H1 (cell line): ENCODE measurements around the gene PRDX5. TPM values are rescaled to one million over a fixed set of nuclear protein-coding genes. Genes with fewer than 3 reads are reported as not detected.

Source experiments
- CTCF ChIA-PET: fragments of 300-600 bp; sonication (Branson Sonifier 250); formaldehyde crosslinking; loops from one replicate; lab custom pipeline; 2021; ENCODE audit not compliant: partially characterized antibody; lab: Charles Lee
- POLR2A ChIA-PET: fragments of 300-600 bp; sonication (Branson Sonifier 250); formaldehyde crosslinking; loops from one replicate; lab custom pipeline; 2021; ENCODE audit warnings: inconsistent platforms; ENCODE audit not compliant: partially characterized antibody; lab: Charles Lee
- DNase-seq, 2 experiments: peaks; one replicate each; pipeline versions ENCODE4 v3.0.0 to v3.0.0-alpha.2; 2010 to 2022; ENCODE audit warnings: low spot score in 2 of 2, low read depth in 1 of 2, mixed read lengths in 1 of 2
- FAIRE-seq: peaks from 2 replicates; lab custom pipeline; 2011; peaks lifted over from hg19 to GRCh38; lab: Jason Lieb, UNC
- H2AFZ ChIP-seq: 2 replicates; pipeline ENCODE4 v1.8.1; 2012; ENCODE audit warnings: low read length, inconsistent platforms
- H2AK5ac ChIP-seq: 2 replicates; pipeline ENCODE4 v1.6.1; 2013; ENCODE audit warnings: low read depth, low read length
- H2BK120ac ChIP-seq: replicated peaks from 2 replicates; pipeline ENCODE3; 2013; ENCODE audit warnings: low read depth, low read length, inconsistent platforms
- H2BK12ac ChIP-seq: 2 replicates; pipeline ENCODE4 v1.6.1; 2013; ENCODE audit warnings: low read depth, low read length
- H2BK15ac ChIP-seq: 2 replicates; pipeline ENCODE4 v1.6.1; 2013; ENCODE audit warnings: low read length
- H2BK20ac ChIP-seq: 2 replicates; pipeline ENCODE4 v1.6.1; 2013; ENCODE audit warnings: low read length
- H2BK5ac ChIP-seq: 2 replicates; pipeline ENCODE4 v1.6.1; 2013; ENCODE audit warnings: low read depth, low read length
- H3K14ac ChIP-seq: 2 replicates; pipeline ENCODE4 v1.6.1; 2013; ENCODE audit warnings: inconsistent platforms; ENCODE audit not compliant: insufficient read length
- H3K18ac ChIP-seq: 2 replicates; pipeline ENCODE4 v1.6.1; 2013; ENCODE audit warnings: low read length; ENCODE audit errors: extremely low read depth
- H3K23ac ChIP-seq: 2 replicates; pipeline ENCODE4 v1.6.1; 2013; ENCODE audit warnings: inconsistent platforms; ENCODE audit not compliant: insufficient read length
- H3K23me2 ChIP-seq: 2 replicates; pipeline ENCODE4 v1.6.1; 2013; ENCODE audit warnings: low read depth, low read length
- H3K27ac ChIP-seq: 2 replicates; pipeline ENCODE4 v1.6.1; 2011; ENCODE audit warnings: low read depth, low read length, inconsistent platforms
- H3K27me3 ChIP-seq, 4 experiments: replicated peaks in 1 of 4; 1 replicate in 1 of 4; 2 replicates in 3 of 4; pipeline versions ENCODE4 v1.6.1 to v1.8.1; 2011 to 2013; ENCODE audit warnings: low read length in 3 of 4, mild to moderate bottlenecking in 3 of 4, inconsistent platforms in 2 of 4, mixed read lengths in 2 of 4, moderate library complexity in 1 of 4; ENCODE audit not compliant: control insufficient read depth in 3 of 4, insufficient read depth in 3 of 4; ENCODE audit errors: extremely low read depth in 1 of 4
- H3K36me3 ChIP-seq, 4 experiments: 2 replicates each; pipeline versions ENCODE4 v1.6.1 to v1.8.1; 2011 to 2013; ENCODE audit warnings: mild to moderate bottlenecking in 4 of 4, low read length in 3 of 4, moderate library complexity in 2 of 4, control low read depth in 1 of 4, inconsistent platforms in 1 of 4; ENCODE audit not compliant: insufficient read depth in 4 of 4, control insufficient read depth in 2 of 4
- H3K4ac ChIP-seq: replicated peaks from 2 replicates; pipeline ENCODE3; 2013; ENCODE audit warnings: low read length, low read depth, mixed read lengths, inconsistent platforms; ENCODE audit not compliant: insufficient read length
- H3K4me1 ChIP-seq, 4 experiments: replicated peaks in 1 of 4; 1 replicate in 1 of 4; 2 replicates in 3 of 4; pipeline versions ENCODE4 v1.6.1 to v1.8.1; 2011 to 2013; ENCODE audit warnings: low read length in 3 of 4, inconsistent platforms in 2 of 4, mixed read lengths in 1 of 4; ENCODE audit not compliant: insufficient read depth in 4 of 4, control insufficient read depth in 3 of 4
- H3K4me2 ChIP-seq, 2 experiments: 2 replicates each; pipeline versions ENCODE4 v1.6.1 to v1.8.1; 2011 to 2013; ENCODE audit warnings: low read depth in 2 of 2, low read length in 2 of 2, control low read depth in 1 of 2, inconsistent platforms in 1 of 2, mild to moderate bottlenecking in 1 of 2; ENCODE audit not compliant: insufficient read depth in 1 of 2
- H3K4me3 ChIP-seq, 4 experiments: fragments of 200-600, 300-600 bp in 1 of 4; sonication (generic), shearing (Covaris generic), sonication (Bioruptor Twin) in 1 of 4; 2 replicates each; pipeline versions ENCODE4 v1.5.1 to v1.8.1; 2011 to 2016; ENCODE audit warnings: low read length in 4 of 4, low read depth in 3 of 4, control low read depth in 2 of 4, inconsistent platforms in 2 of 4, mild to moderate bottlenecking in 2 of 4, mixed read lengths in 1 of 4, moderate library complexity in 1 of 4; ENCODE audit not compliant: insufficient read depth in 2 of 4; ENCODE audit errors: extremely low read depth in 1 of 4
- H3K56ac ChIP-seq: replicated peaks from 2 replicates; pipeline ENCODE3; 2013; ENCODE audit warnings: low read depth, mild to moderate bottlenecking, mixed read lengths, low read length, inconsistent platforms; ENCODE audit not compliant: insufficient read length
- H3K79me1 ChIP-seq: 2 replicates; pipeline ENCODE4 v1.6.1; 2013; ENCODE audit warnings: low read depth, low read length, control low read depth
- H3K79me2 ChIP-seq, 2 experiments: 2 replicates each; pipeline versions ENCODE4 v1.6.1 to v1.8.1; 2012 to 2013; ENCODE audit warnings: low read length in 2 of 2, mild to moderate bottlenecking in 2 of 2, inconsistent platforms in 1 of 2; ENCODE audit not compliant: insufficient read depth in 2 of 2, control insufficient read depth in 1 of 2
- H3K9ac ChIP-seq, 4 experiments: replicated peaks in 1 of 4; 1 replicate in 1 of 4; 2 replicates in 3 of 4; pipeline versions ENCODE4 v1.6.1 to v1.8.1; 2011 to 2013; ENCODE audit warnings: low read depth in 3 of 4, low read length in 3 of 4, control low read depth in 2 of 4, mild to moderate bottlenecking in 2 of 4, moderate library complexity in 2 of 4, inconsistent platforms in 1 of 4; ENCODE audit errors: extremely low read depth in 1 of 4
- H3K9me3 ChIP-seq, 2 experiments: 2 replicates each; pipeline versions ENCODE4 v1.6.1 to v1.8.1; 2012 to 2013; ENCODE audit warnings: mild to moderate bottlenecking in 2 of 2, moderate library complexity in 2 of 2, control low read depth in 1 of 2, inconsistent platforms in 1 of 2, low read depth in 1 of 2, low read length in 1 of 2, mixed read lengths in 1 of 2; ENCODE audit not compliant: insufficient read depth in 2 of 2
- H4K20me1 ChIP-seq, 2 experiments: replicated peaks in 1 of 2; 2 replicates each; pipeline versions ENCODE3 to v1.8.1; 2011 to 2013; ENCODE audit warnings: inconsistent platforms in 2 of 2, low read length in 2 of 2, mild to moderate bottlenecking in 1 of 2; ENCODE audit not compliant: insufficient read depth in 2 of 2, control insufficient read depth in 1 of 2
- H4K5ac ChIP-seq: 2 replicates; pipeline ENCODE4 v1.6.1; 2013; ENCODE audit warnings: low read length, low read depth, mixed read lengths, inconsistent platforms; ENCODE audit not compliant: insufficient read length
- H4K8ac ChIP-seq: 2 replicates; pipeline ENCODE4 v1.8.0; 2013; ENCODE audit warnings: mild to moderate bottlenecking, moderate library complexity, low read length, inconsistent platforms; ENCODE audit not compliant: insufficient read depth; ENCODE audit errors: extremely low read depth
- H4K91ac ChIP-seq: replicated peaks from 2 replicates; pipeline ENCODE3; 2013; ENCODE audit warnings: low read length, mixed read lengths, inconsistent platforms; ENCODE audit not compliant: insufficient read length
- ATF2 ChIP-seq: IDR thresholded peaks from 2 replicates; pipeline ENCODE4 v1.6.1; 2012; ENCODE audit warnings: low read length, inconsistent platforms
- CEBPB ChIP-seq: IDR thresholded peaks from 2 replicates; pipeline ENCODE4 v1.6.1; 2012; ENCODE audit warnings: low read depth, low read length
- CHD1 ChIP-seq: IDR thresholded peaks from 2 replicates; pipeline ENCODE4 v1.6.1; 2012; ENCODE audit warnings: low read depth, low read length, improper control_type of control experiment
- CHD2 ChIP-seq: IDR thresholded peaks from 2 replicates; pipeline ENCODE4 v1.6.1; 2012; ENCODE audit warnings: low read length, improper control_type of control experiment
- GTF2F1 ChIP-seq: IDR thresholded peaks from 2 replicates; pipeline ENCODE4 v1.6.1; 2012; ENCODE audit warnings: low read depth, low read length, improper control_type of control experiment, borderline replicate concordance
- JUN ChIP-seq: IDR thresholded peaks from 2 replicates; pipeline ENCODE4 v1.6.1; 2011; ENCODE audit warnings: low read depth, mild to moderate bottlenecking, improper control_type of control experiment, low read length
- KDM4A ChIP-seq: IDR thresholded peaks from one replicate; pipeline ENCODE4 v1.7.1; 2012; ENCODE audit warnings: low read depth, mild to moderate bottlenecking, moderate library complexity, low read length, inconsistent platforms; ENCODE audit not compliant: severe bottlenecking
- RFX5 ChIP-seq: IDR thresholded peaks from 2 replicates; pipeline ENCODE4 v1.6.1; 2011; ENCODE audit warnings: low read depth, low read length, improper control_type of control experiment, borderline replicate concordance
- RXRA ChIP-seq: IDR thresholded peaks from 2 replicates; pipeline ENCODE4 v1.6.1; 2011; ENCODE audit warnings: low read depth, mild to moderate bottlenecking, low read length, moderate library complexity; ENCODE audit not compliant: insufficient read depth
- SIRT6 ChIP-seq: IDR thresholded peaks from one replicate; pipeline ENCODE4 v1.7.1; 2012; ENCODE audit warnings: low read length, inconsistent platforms
- SP1 ChIP-seq: IDR thresholded peaks from 2 replicates; pipeline ENCODE4 v1.6.1; 2011; ENCODE audit warnings: low read depth, low read length
- SUZ12 ChIP-seq: fragments of 200-600 bp; sonication (generic); IDR thresholded peaks from 2 replicates; pipeline ENCODE4 v1.6.1; 2012; ENCODE audit warnings: mild to moderate bottlenecking, inconsistent platforms, low read length, moderate library complexity, mixed read lengths
- TBP ChIP-seq: IDR thresholded peaks from 2 replicates; pipeline ENCODE4 v1.6.1; 2011; ENCODE audit warnings: low read depth, low read length, improper control_type of control experiment
- ZNF274 ChIP-seq: IDR thresholded peaks from 2 replicates; pipeline ENCODE4 v1.7.0; 2012; ENCODE audit warnings: low read length, borderline replicate concordance; ENCODE audit errors: extremely low read depth
- WGBS, 2 experiments: shearing (Covaris generic) in 1 of 2; methylation state at CpG; one replicate each; pipeline versions ENCODE4 v1.1.6 to v1.1.7; 2013 to 2015; ENCODE audit warnings: low lambda C conversion rate in 2 of 2, mixed read lengths in 2 of 2, inconsistent platforms in 1 of 2, low coverage in 1 of 2, missing lambda C conversion rate in 1 of 2; ENCODE audit not compliant: insufficient replicate concordance in 2 of 2, insufficient coverage in 1 of 2, insufficient read length in 1 of 2; ENCODE audit errors: extremely low coverage in 1 of 2, missing lambda C conversion rate in 1 of 2; 5-methylcytosine and 5-hydroxymethylcytosine counted together
- polyA plus RNA-seq, 7 experiments: library from polyadenylated mRNA; depleted of rRNA in 3 of 7; stranded (reverse) in 5 of 7; unstranded in 2 of 7; fragments of >200 nt in 5 of 7; fragments of 200-250 nt in 2 of 7; gene quantifications; 1 replicate in 5 of 7; 2 replicates in 1 of 7; 4 replicates in 1 of 7; pipeline versions ENCODE4 v1.2.1 to v1.2.3, GENCODE V29; 2011 to 2013; ENCODE audit warnings: missing spikeins in 2 of 7, mixed read lengths in 2 of 7
- total RNA-seq: library from RNA; stranded (reverse); fragmentation: NEBNext Ultra II Directional; extraction: Animal tissue kit (Norgen Biotek cat#: 25700); gene quantifications from 2 replicates; pipeline ENCODE4 v1.2.1, GENCODE V29; 2021

PRDX5 gene
- total and polyA plus RNA-seq, 2 of the 8 experiments (the other 6 are each of a cell fraction or from before 2014, with no cell fraction given), result 201 to 582 TPM

GRCh38 chr11:64364435-64364834 lies 46.5 kb downstream of the PRDX5 start:
- Histone ChIP-seq H2BK120ac (no peak overlapping the region), H3K9me3 (no peaks in the 10 kb centered on the region), H3K27ac (no peak overlapping the region), H3K79me1 (no peaks in the 10 kb centered on the region; the same call in 1 of the 2 replicates), H4K91ac (no peak overlapping the region), H2AFZ (no peak overlapping the region), H2BK5ac (no peak overlapping the region), H3K23me2 (peaks cover 3% of the 10 kb centered on the region; the same call in 1 of the 2 replicates), H2BK15ac (no peak overlapping the region), H3K56ac (no peak overlapping the region), H3K14ac (no peak overlapping the region), H2BK12ac (no peak overlapping the region), H3K9ac (no peak overlapping the region), H3K18ac (no peak overlapping the region), H2AK5ac (no peak overlapping the region), H4K5ac (no peak overlapping the region), H4K8ac (no peak overlapping the region), H3K4me2 (no peak overlapping the region), H3K27me3 (no peaks in the 10 kb centered on the region), H3K23ac (no peak overlapping the region), H4K20me1 (peaks cover 0 to 4% of the 10 kb centered on the region in 2 experiments), H3K79me2 (no peaks in the 10 kb centered on the region), H3K36me3 (peaks cover 0 to 17% (median 3%) of the 10 kb centered on the region in 4 experiments; a peak in 5 of 8 replicates), H2BK20ac (no peak overlapping the region), H3K4me1 (peaks cover 0 to 12% (median 8%) of the 10 kb centered on the region in 4 experiments; a peak in 5 of 7 replicates), H3K4me3 (no peak overlapping the region), H3K4ac (no peak overlapping the region)
- 86% methylated on average over 5 of the region's 6 CpGs; no CpG with 5 or more reads in 1 of the 2 experiments for WGBS, 2 experiments
- ChIA-PET POLR2A (no interaction called here), CTCF (interaction anchor here (1.3 kb wide), 1 partner anchor 12 kb away, joined by 3 read pairs; no protein-coding TSS in a partner anchor)
- DNase-seq (no peak), FAIRE-seq (no peak)
- TF ChIP-seq ZNF274, result no peak
- TF ChIP-seq CHD2, result no peak
- TF ChIP-seq RFX5, result no peak
- TF ChIP-seq CEBPB, result no peak
- no peak for TF ChIP-seq SUZ12
- TF ChIP-seq JUN, result no peak
- no peak for TF ChIP-seq GTF2F1
- TF ChIP-seq TBP, result no peak
- no peak for TF ChIP-seq RXRA
- no peak for TF ChIP-seq SP1
- TF ChIP-seq ATF2, result no peak
- no peak for TF ChIP-seq KDM4A
- no peak for TF ChIP-seq CHD1
- TF ChIP-seq SIRT6, result no peak
